Omental fat pad (tissue), 4 donors: ENCODE measurements around the gene PML. TPM values are rescaled to one million over a fixed set of nuclear protein-coding genes. Genes with fewer than 3 reads are reported as not detected.

Source experiments
- ATAC-seq: fragments of 150-250 bp; one replicate; pipeline ENCODE4 v1.9.1; 2016; ENCODE audit warnings: mild to moderate bottlenecking, moderate library complexity; ENCODE audit not compliant: low FRiP score
- DNase-seq: peaks from one replicate; pipeline ENCODE4 v3.0.0-alpha.2; 2019; ENCODE audit warnings: low spot score
- CTCF ChIP-seq, 3 donors: fragments of 450-650 bp; IDR thresholded peaks; one replicate each; pipeline ENCODE4 v1.5.1; 2016 to 2017; ENCODE audit warnings: antibody characterized with exemption in 3 of 3, mild to moderate bottlenecking in 3 of 3, moderate library complexity in 2 of 3
- total RNA-seq, 4 donors: library from RNA; depleted of rRNA; stranded (reverse); fragments of >200 nt; gene quantifications; one replicate each; pipeline ENCODE4 v1.1.0, GENCODE V29; 2016

Gene PML
- total RNA-seq, 4 donors from 2014 or later, result 39.3 to 172 (median 86.5) TPM

- DNase-seq (no peak), ATAC-seq (no peak)
- no peak for TF ChIP-seq CTCF (IDR thresholded peaks at IDR 0.05)
Measured at GRCh38 chr15:73952913-73953750, 41.4 kb upstream of the PML start.

DNA sequence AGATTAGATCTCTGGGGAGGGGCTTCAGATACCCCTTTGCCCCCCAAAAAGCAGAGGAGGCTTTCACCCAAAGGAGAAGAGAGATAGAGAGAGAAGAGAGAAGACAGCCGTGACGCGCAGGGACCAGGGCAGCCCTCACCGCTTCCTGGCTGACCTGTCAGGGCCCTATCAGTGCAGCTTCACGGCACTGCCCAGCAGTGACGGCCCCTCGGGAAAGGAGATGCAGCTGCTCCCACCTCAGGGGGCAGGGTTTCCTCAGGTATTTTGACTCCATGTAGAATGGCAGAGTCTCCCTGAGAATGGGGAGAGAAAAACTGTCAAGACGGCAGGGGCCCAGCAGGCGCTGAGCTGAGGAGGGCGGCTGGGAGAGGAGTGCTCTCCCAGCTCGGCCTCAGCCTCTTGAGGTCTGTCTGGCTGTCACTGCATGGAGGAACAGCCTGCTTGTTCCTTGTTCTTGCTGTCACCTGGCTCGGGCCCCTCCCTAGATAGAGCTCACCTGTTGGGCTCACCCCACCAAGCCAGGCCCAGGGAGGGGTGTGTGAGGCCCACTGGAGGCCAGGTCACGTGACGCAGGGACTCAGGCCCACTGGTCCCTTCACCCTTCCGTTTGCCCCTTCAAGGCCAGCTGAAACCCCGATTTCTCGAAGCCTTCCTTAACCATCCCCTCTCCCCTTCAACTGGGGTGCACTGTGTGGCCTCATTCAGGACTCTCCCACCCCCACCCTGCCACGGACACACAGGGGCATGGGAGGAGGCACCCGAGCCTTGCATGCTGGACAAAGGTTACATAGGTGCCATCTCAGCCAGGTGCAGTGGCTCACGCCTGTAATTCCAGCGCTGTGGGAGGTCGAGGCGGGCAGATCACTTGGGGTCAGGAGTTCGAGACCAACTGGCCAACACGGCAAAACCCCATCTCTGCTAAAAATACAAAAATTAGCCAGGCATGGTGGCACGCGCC is 40.0 kb upstream of the PML start:
- no peak for TF ChIP-seq CTCF (IDR thresholded peaks at IDR 0.05)
- ATAC-seq (no peak), DNase-seq (no peak)

DNA sequence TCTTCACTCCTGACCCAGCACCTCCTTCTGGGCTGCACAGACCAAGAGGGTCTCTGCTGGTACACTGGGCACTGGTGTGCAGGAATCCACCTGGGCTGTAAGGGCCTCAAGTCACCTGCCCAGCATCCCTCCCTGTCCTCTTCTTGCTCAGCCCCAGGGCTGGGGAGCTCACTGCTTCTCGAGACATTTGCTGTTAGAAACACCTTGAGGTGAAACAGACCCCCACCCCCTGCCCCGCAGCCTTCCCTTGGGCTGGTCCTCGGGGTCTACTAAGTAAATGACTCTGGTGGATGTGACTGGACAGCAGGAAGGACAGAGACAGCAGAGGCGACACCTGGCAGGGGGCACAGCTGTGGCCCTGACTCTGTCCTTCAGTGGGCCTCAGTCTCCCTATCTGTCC is 39.2 kb upstream of the PML start:
- no peak for ATAC-seq
- no peak for TF ChIP-seq CTCF (IDR thresholded peaks at IDR 0.05)

DNA sequence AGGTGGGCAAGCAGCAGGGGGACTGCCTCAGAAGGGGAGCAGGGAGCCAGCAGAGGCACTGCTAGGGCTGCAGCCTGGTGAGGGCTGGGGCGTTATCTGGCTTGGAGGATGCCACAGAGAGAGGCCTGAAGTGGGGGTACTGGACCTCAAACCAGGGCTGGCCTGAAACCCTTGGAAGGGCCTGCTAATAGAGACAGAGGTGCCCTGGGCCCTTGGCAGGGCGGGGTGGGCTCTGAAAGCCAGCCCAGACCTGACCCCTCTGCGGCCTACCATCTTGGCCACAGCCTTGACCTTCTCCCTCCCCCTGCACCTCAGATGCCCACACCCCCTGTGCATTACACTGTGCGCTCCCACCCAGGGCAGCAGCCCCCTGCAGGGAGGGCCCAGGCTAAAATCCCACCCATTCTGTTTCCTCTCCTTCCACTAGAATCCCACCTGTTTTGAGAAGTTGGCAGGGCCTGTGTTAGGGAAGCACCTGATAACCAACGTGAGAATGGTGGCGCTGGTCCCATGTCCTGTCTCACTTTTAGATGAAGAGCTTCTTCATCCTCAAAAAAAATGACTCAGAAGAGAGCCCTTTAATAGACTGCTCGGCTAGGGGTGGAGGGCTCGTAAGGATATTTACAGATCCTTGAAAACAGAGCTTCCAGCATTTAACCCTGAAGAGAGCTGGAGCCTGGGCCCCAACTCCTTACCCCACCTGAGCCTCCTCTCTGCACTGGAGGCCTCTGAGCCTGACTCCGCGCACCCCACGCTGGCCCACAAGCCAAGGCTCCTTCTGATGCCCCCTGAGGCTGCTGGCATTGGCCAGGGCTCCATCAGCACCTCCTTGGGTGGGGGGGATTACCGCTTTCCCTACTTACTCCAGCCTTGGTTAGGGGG is 38.4 kb upstream of the PML start:
- no peak for ATAC-seq
- no peak for TF ChIP-seq CTCF (IDR thresholded peaks at IDR 0.05)
- no peak for DNase-seq

More for the DNA sequence above, 39.2 kb upstream of the PML start:
- DNase-seq, result no peak

GRCh38 chr15:73956743-73957135 is 37.8 kb upstream of the PML start:
- TF ChIP-seq CTCF (IDR thresholded peaks at IDR 0.05), result no peak
- DNase-seq, result peak; percentile 27

DNA sequence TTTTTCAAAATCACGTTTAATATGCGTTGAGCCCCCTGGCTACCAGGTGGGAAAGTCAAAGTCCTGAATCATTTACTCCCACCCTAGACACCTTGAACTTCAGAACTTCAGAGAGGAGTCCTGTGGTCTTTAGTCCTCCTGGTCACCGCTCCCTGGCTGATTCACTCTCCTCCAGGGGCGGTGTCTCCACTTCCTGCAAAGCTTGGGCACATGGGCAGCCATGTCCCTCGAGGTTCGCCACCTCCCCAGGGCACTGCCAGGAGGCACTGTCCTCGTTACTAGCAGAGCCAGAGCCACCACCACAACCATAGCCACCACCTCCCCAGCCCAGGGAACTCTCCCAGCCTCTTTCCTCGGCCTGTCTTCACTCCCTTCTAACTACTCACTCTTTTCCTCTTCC is 37.2 kb upstream of the PML start:
- TF ChIP-seq CTCF (IDR thresholded peaks at IDR 0.05), result no peak
- no peak for DNase-seq
- ATAC-seq, result no peak

More at GRCh38 chr15:73956743-73957135, 37.8 kb upstream of the PML start:
- peak; percentile 93 for ATAC-seq
